GM12874 (cell line): Measurements from ENCODE around the gene KRTAP5-2.

Experiments
- TF ChIP-seq, protein P1 (sequence below): IDR thresholded peaks from 2 replicates; pipeline ENCODE4 v1.5.1; 2011; ENCODE audit warnings: low read depth, mild to moderate bottlenecking, control low read depth, low read length, moderate library complexity; ENCODE audit not compliant: insufficient read depth

Gene KRTAP5-2

DNA sequence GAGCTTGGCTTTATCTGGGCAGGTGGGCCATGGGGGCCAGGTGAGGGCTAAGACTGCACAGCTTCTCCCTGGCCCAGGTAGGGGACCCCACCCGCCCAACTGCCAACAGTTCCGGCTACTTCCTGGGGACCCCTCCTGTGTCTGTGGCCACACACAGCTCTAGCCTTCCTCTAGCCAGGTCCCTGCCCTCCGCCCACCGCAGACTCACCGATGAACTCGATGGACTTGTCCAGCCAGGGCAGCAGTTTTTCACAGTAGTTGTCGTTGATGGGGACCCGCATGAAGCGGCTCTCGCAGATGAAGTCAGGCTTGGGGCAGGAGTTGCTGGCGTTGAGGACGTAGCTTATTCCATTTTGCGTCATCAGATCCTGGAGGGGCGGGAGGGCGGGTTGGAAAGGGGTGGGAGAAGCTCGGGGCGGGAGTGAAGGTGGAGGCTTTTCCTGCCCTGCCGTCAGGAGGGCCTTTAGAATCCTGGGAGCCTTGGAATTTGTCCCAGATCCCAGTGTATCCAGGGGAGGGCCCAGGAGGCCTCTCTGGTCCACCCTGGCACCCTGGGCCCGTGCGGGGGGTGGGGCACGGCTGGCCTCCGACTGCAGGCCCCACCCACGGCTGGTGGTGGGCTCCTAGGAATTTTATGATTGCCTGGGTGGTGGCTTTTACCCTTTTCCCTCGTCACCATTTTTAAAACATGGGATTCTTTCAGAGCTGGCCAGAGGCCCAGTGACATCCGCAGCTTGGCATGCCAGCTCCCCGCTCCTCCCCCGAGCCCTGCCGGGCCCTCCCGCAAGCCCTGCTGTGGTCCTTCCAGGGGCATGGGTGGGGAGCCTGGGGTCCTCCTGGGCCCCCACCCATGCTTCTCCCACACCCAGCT, 40.0 kb downstream of the KRTAP5-2 start:
- TF ChIP-seq, protein P1, sequence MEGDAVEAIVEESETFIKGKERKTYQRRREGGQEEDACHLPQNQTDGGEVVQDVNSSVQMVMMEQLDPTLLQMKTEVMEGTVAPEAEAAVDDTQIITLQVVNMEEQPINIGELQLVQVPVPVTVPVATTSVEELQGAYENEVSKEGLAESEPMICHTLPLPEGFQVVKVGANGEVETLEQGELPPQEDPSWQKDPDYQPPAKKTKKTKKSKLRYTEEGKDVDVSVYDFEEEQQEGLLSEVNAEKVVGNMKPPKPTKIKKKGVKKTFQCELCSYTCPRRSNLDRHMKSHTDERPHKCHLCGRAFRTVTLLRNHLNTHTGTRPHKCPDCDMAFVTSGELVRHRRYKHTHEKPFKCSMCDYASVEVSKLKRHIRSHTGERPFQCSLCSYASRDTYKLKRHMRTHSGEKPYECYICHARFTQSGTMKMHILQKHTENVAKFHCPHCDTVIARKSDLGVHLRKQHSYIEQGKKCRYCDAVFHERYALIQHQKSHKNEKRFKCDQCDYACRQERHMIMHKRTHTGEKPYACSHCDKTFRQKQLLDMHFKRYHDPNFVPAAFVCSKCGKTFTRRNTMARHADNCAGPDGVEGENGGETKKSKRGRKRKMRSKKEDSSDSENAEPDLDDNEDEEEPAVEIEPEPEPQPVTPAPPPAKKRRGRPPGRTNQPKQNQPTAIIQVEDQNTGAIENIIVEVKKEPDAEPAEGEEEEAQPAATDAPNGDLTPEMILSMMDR = no peak

DNA sequence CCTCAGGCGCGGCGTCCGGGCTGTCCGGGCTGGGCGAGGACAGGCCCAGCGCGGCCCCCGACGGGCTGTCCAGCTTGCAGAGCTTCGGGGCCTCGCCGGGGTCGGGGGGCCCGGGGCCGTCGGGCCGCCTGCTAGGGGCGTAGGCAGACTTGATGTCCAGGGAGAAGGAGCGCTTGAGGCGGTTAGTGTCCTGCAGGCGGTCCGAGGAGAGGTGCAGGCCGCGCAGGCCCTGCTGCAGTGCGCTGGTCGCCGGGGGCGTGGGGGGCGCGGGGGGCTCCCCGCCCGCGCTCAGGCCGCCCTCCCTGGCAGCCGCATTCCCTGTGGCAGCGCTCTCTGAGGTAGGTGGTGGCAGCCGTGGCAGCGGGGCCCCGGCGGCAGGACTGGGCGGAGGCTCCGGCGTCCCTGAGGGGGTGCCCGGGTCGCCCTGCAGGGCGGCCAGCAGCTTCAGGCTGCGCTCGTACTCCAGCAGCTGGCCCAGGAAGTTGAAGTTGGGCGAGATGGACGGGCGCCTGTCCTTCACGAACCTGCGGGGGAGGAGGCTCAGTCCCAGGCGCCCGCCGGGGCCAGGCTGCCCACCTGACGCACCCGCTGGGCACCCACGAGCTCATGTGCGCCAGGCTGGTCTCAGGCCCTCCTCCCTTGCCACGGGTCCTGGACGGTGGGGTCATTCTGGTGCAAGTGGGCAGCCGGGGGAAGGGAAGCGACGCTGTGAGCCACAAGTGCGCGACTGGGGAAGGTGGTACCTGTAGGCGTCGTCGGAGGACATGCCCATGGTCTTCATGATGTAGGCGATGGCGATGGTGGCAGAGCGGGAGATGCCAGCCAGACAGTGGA, 40.8 kb downstream of the KRTAP5-2 start:
- TF ChIP-seq, protein P1 = no peak

DNA sequence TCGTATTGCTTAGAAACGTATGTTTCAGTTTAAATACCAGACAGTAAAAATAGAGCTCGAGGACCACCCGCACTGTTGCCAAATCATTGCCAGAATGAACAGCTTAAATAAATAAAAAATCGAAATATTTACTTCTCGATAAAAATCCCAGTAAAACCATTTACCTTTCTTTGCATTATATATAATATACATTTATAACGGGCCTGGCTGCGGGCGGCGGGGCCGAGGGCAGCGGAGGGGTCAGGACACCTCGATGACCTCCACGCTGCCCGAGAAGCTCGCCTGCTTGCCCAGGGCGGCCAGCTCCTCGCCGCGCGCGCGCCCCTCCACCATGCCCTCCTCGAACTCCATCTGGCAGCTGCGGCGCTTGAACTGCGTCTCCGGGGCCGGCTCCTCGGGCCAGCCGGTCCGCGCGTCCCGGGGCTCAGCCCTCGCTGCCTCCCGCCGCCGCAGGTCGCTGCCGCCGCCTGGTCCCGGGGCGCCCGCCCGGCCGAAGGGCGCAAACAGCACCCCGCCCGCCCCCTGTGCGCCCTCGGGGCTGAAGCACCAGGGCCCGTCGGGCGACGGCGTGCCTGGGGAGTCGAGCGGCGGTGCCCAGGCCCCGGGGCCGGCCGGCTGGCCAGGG, 41.7 kb downstream of the KRTAP5-2 start:
- TF ChIP-seq, protein P1 = no peak

DNA sequence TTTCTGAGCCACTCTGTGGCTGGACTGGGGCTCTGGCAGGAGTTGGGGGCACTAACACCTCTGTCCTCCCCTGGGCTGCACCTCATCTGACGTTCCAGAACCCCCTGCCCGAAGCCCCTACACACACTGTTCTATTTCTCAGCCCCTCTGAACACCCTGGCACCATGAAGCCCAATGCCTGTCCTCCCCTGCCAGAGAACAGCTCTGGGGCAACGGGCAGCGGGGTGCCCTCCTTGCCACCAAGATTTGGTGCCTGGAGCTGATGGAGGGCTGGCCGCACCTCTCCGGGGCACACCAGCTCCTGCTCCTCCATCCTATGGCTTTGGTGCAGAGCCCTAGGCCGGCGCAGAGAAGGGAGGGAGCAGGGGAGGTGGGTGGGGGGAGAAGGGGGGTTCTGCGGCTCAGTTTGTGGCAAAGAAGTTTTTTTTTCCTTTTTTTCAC, 42.4 kb downstream of the KRTAP5-2 start:
- TF ChIP-seq, protein P1 = no peak

GRCh38 chr11:1554981-1555712, 42.9 kb downstream of the KRTAP5-2 start:
- TF ChIP-seq, protein P1 = no peak

- TF ChIP-seq, protein P1 = no peak
Measured at GRCh38 chr11:1553808-1554594, 44.1 kb downstream of the KRTAP5-2 start.
